GM12878 (cell line): Measurements from ENCODE around the gene TCEAL1. TPM values are rescaled to one million over a fixed set of nuclear protein-coding genes. Genes with fewer than 3 reads are reported as not detected.
"Not testable (repeated sequence)": the region's sequence is repeated elsewhere in the genome, so short reads cannot be mapped to it uniquely, and the experiment has no call there.

Experiments
- ATAC-seq: fragments of 200-7000 bp; cut with Tn5 transposase; 3 replicates; pipeline ENCODE4 v1.9.1; 2020; ENCODE audit warnings: mild to moderate bottlenecking, moderate library complexity
- BruUV-seq: library from RNA; stranded (reverse); fragments of 400-500 nt; replicated peaks from 2 replicates; lab custom pipeline; 2021; lab: Mats Ljungman, UMichigan
- CTCF ChIA-PET: fragments of 300-600 bp; sonication (Branson Sonifier 250); formaldehyde crosslinking; extraction: SDS; loops from one replicate; lab custom pipeline; 2021; ENCODE audit warnings: inconsistent platforms; lab: Yijun Ruan, JAX
- POLR2A ChIA-PET: fragments of 350-600 bp; formaldehyde crosslinking; extraction: SDS; loops from one replicate; lab custom pipeline; 2021; ENCODE audit warnings: inconsistent platforms; lab: Charles Lee
- RAD21 ChIA-PET: fragments of 300-600 bp; sonication (Branson Sonifier 250); formaldehyde crosslinking; loops from one replicate; lab custom pipeline; 2023; ENCODE audit warnings: antibody characterized with exemption; ENCODE audit not compliant: unreplicated experiment; lab: Charles Lee
- SMC1A ChIA-PET: fragments of 300-600 bp; sonication (Branson Sonifier 250); formaldehyde crosslinking; loops from one replicate; lab custom pipeline; 2023; ENCODE audit not compliant: unreplicated experiment, uncharacterized antibody; lab: Charles Lee
- DNase-seq: peaks from one replicate; pipeline ENCODE4 v3.0.0-alpha.2; 2011; ENCODE audit warnings: low read depth, low spot score
- FAIRE-seq: peaks from 3 replicates; lab custom pipeline; 2011; peaks lifted over from hg19 to GRCh38; lab: Jason Lieb, UNC
- H2AFZ ChIP-seq: 2 replicates; pipeline ENCODE4 v1.6.0; 2011; ENCODE audit warnings: low read depth, low read length, control low read depth; ENCODE audit not compliant: control insufficient read depth
- H3K27ac ChIP-seq: 2 replicates; pipeline ENCODE4 v1.5.1; 2011; ENCODE audit warnings: control low read depth; ENCODE audit not compliant: control insufficient read depth, insufficient read depth
- H3K27me3 ChIP-seq, 2 experiments: replicated peaks in 1 of 2; 2 replicates each; pipeline versions ENCODE4 v1.6.0 to v1.6.1; 2011; ENCODE audit warnings: low read length in 1 of 2; ENCODE audit not compliant: control insufficient read depth in 2 of 2, insufficient read depth in 2 of 2
- H3K36me3 ChIP-seq, 2 experiments: 2 replicates each; pipeline ENCODE4 v1.5.1; 2011; ENCODE audit warnings: low read length in 1 of 2; ENCODE audit not compliant: control insufficient read depth in 2 of 2, insufficient read depth in 2 of 2
- H3K4me1 ChIP-seq: 2 replicates; pipeline ENCODE4 v1.6.1; 2011; ENCODE audit warnings: mild to moderate bottlenecking, low read length, moderate library complexity, mixed read lengths; ENCODE audit not compliant: control insufficient read depth, insufficient read depth
- H3K4me2 ChIP-seq: 2 replicates; pipeline ENCODE4 v1.6.0; 2011; ENCODE audit warnings: control low read depth; ENCODE audit not compliant: control insufficient read depth, insufficient read depth
- H3K4me3 ChIP-seq: fragments of 200-600 bp; sonication (generic); 2 replicates; pipeline ENCODE4 v1.5.1; 2016
- H3K79me2 ChIP-seq: 2 replicates; pipeline ENCODE4 v1.6.0; 2011; ENCODE audit warnings: low read length; ENCODE audit not compliant: control insufficient read depth, insufficient read depth
- H3K9ac ChIP-seq: 2 replicates; pipeline ENCODE4 v1.8.0; 2011; ENCODE audit warnings: low read length, control low read depth, mixed read lengths; ENCODE audit not compliant: control insufficient read depth, insufficient read depth
- H3K9me3 ChIP-seq: replicated peaks from 3 replicates; pipeline ENCODE4 v1.5.1; 2011; ENCODE audit warnings: mild to moderate bottlenecking, low read length; ENCODE audit not compliant: control insufficient read depth, insufficient read depth
- H4K20me1 ChIP-seq: 2 replicates; pipeline ENCODE4 v1.6.0; 2011; ENCODE audit not compliant: control insufficient read depth, insufficient read depth
- BHLHE40 ChIP-seq, 2 experiments: fragments of 450-650 bp in 1 of 2; IDR thresholded peaks; 2 replicates each; pipeline ENCODE4 v1.6.1; 2011 to 2017; ENCODE audit warnings: low read depth in 2 of 2, borderline replicate concordance in 1 of 2, improper control_type of control experiment in 1 of 2, low read length in 1 of 2, mild to moderate bottlenecking in 1 of 2
- BRCA1 ChIP-seq: IDR thresholded peaks from 2 replicates; pipeline ENCODE4 v1.6.1; 2011; ENCODE audit warnings: low read depth, low read length, improper control_type of control experiment
- E4F1 ChIP-seq: fragments of 450-650 bp; IDR thresholded peaks from 2 replicates; pipeline ENCODE4 v1.6.1; 2018; ENCODE audit warnings: borderline replicate concordance, mild to moderate bottlenecking; ENCODE audit not compliant: partially characterized antibody
- HDAC2 ChIP-seq: fragments of 200-600 bp; sonication (generic); IDR thresholded peaks from 2 replicates; pipeline ENCODE4 v1.6.1; 2017
- IKZF2 ChIP-seq, 2 experiments: fragments of 450-650 bp; IDR thresholded peaks; 2 replicates each; pipeline ENCODE4 v1.6.1; 2017; ENCODE audit warnings: mild to moderate bottlenecking in 2 of 2, moderate library complexity in 2 of 2
- LARP7 ChIP-seq: fragments of 450-650 bp; IDR thresholded peaks from 2 replicates; pipeline ENCODE4 v1.6.1; 2017; ENCODE audit warnings: mild to moderate bottlenecking
- MAX ChIP-seq: IDR thresholded peaks from 2 replicates; pipeline ENCODE4 v1.6.1; 2012; ENCODE audit warnings: low read depth, low read length, improper control_type of control experiment
- NR2C2 ChIP-seq: IDR thresholded peaks from 2 replicates; pipeline ENCODE4 v1.6.1; 2011; ENCODE audit warnings: borderline replicate concordance, low read depth; ENCODE audit not compliant: control insufficient read depth, insufficient read length
- PAX5 ChIP-seq: IDR thresholded peaks from 2 replicates; pipeline ENCODE4 v1.6.1; 2011; ENCODE audit warnings: low read depth, low read length, borderline replicate concordance
- PML ChIP-seq: IDR thresholded peaks from 2 replicates; pipeline ENCODE4 v1.6.1; 2012; ENCODE audit warnings: low read length, inconsistent platforms
- SREBF2 ChIP-seq: IDR thresholded peaks from 2 replicates; pipeline ENCODE4 v1.6.1; 2012; ENCODE audit warnings: mild to moderate bottlenecking, low read length
- STAT3 ChIP-seq: IDR thresholded peaks from 2 replicates; pipeline ENCODE4 v1.6.1; 2011; ENCODE audit warnings: low read depth, low read length, improper control_type of control experiment
- WGBS: methylation state at CpG from one replicate; pipeline ENCODE4 v1.1.6; 2016; ENCODE audit warnings: low lambda C conversion rate; ENCODE audit not compliant: insufficient replicate concordance, insufficient coverage; ENCODE audit errors: missing lambda C conversion rate; 5-methylcytosine and 5-hydroxymethylcytosine counted together
- in situ Hi-C: fragments of 300-500 bp; cut with MboI; formaldehyde crosslinking; loops from 9 replicates; pipeline ENCODE4 v1.14.3; 2018; ENCODE audit warnings: mixed read lengths
- intact Hi-C: fragments of 100-400 bp; cut with micrococcal nuclease; formaldehyde crosslinking; loops from one replicate; pipeline ENCODE4 v1.14.2; 2022; ENCODE audit not compliant: unreplicated experiment
- polyA plus RNA-seq, 11 experiments: library from polyadenylated mRNA; depleted of rRNA in 4 of 11; unstranded in 6 of 11; stranded (reverse) in 5 of 11; fragments of >200 nt; fragmentation: Nextera tagmentation in 4 of 11; fragmentation: Illumina TruSeq in 1 of 11; extraction: Ambion mirVana in 4 of 11; extraction: Trizol in 1 of 11; gene quantifications; 1 replicate in 1 of 11; 2 replicates in 10 of 11; pipeline versions ENCODE4 v1.2.1 to v1.2.3, GENCODE V29; 2011 to 2016; ENCODE audit warnings: inconsistent platforms in 2 of 11, missing spikeins in 2 of 11, low read depth in 1 of 11
- total RNA-seq, 4 experiments: library from RNA; depleted of rRNA in 3 of 4; stranded (reverse); fragments of >200 nt in 3 of 4; fragmentation: Illumina TruSeq in 1 of 4; extraction: Trizol in 1 of 4; gene quantifications; 2 replicates each; pipeline versions ENCODE4 v1.2.1 to v1.2.3, GENCODE V29; 2013 to 2021

Gene TCEAL1
- total and polyA plus RNA-seq, 10 of the 15 experiments (the other 5 are each of a cell fraction or from before 2014, with no cell fraction given), result 10.1 to 24.3 (median 17.8) TPM

DNA sequence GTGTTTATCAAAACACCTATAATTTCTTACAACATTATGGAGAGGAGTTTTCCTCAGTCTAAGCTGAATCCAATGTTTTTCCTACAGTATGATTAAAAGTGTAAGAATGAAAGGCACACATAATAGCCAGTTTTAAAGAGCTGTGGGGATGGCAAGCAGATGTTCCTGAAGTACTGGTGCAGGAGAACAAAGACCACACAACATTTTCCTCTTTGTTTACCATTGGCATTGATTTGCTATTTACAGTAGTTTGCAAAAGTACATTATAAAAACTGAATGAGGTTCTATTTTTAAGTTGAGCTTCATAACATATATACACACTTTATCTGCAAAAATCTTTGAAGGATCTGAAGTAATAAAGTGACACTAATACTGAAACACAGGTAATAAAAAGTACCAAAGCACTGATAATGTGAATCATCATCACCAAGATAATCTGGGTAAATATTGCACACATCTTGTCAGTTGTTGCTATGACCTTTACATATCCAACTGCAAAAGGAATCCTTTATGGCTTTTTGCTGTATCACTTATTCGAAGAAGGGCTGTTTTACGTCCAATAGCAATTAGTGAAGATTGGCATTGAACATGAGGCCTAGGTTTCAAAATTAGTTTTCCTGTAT lies 22.5 kb downstream of the TCEAL1 start:
- no peak for ATAC-seq
- in situ Hi-C loops (no loop called here), intact Hi-C loops (no loop called here)
- no peak for DNase-seq
- H2AFZ ChIP-seq, result no peak overlapping the region
- no peak overlapping the region for H3K9ac ChIP-seq
- SMC1A ChIA-PET, result no interaction called here
- H3K9me3 ChIP-seq, result no peaks in the 10 kb centered on the region
- H3K4me1 ChIP-seq, result no peaks in the 10 kb centered on the region
- H3K27ac ChIP-seq, result no peak overlapping the region
- RAD21 ChIA-PET, result no interaction called here
- 65% methylated on average over 2 of the region's 2 CpGs for WGBS
- no TSS peak for BruUV-seq
- H3K79me2 ChIP-seq, result no peaks in the 10 kb centered on the region
- H3K27me3 ChIP-seq, result no peaks in the 10 kb centered on the region; a peak in 1 of 4 replicates
- no peaks in the 10 kb centered on the region for H3K36me3 ChIP-seq
- CTCF ChIA-PET, result interaction anchor here (0.6 kb wide), 1 partner anchor 59 kb away, joined by 5 read pairs; the partner anchor contains the start of gene TMEM31
- TF ChIP-seq BRCA1, result no peak
- TF ChIP-seq NR2C2, result no peak
- no peak for TF ChIP-seq LARP7
- no peak for TF ChIP-seq PAX5
- TF ChIP-seq MAX, result no peak
- TF ChIP-seq HDAC2, result no peak
- no peak for TF ChIP-seq PML
- no peak for TF ChIP-seq SREBF2
- no peak for TF ChIP-seq IKZF2 (IDR thresholded peaks at IDR 0.05)
- no peak for TF ChIP-seq BHLHE40 (IDR thresholded peaks at IDR 0.05; ENCODE audit: borderline replicate concordance in 1 of 2, low read depth in 2 of 2, low read length in 1 of 2)
- no peak for TF ChIP-seq STAT3
- no peak for TF ChIP-seq E4F1
- no peaks in the 10 kb centered on the region for H4K20me1 ChIP-seq
- no peak overlapping the region for H3K4me3 ChIP-seq
- POLR2A ChIA-PET, result interaction anchor here (0.5 kb wide), 1 partner anchor 20 kb away, joined by 3 read pairs; no protein-coding TSS in a partner anchor
- H3K4me2 ChIP-seq, result no peak overlapping the region
- FAIRE-seq, result no peak

DNA sequence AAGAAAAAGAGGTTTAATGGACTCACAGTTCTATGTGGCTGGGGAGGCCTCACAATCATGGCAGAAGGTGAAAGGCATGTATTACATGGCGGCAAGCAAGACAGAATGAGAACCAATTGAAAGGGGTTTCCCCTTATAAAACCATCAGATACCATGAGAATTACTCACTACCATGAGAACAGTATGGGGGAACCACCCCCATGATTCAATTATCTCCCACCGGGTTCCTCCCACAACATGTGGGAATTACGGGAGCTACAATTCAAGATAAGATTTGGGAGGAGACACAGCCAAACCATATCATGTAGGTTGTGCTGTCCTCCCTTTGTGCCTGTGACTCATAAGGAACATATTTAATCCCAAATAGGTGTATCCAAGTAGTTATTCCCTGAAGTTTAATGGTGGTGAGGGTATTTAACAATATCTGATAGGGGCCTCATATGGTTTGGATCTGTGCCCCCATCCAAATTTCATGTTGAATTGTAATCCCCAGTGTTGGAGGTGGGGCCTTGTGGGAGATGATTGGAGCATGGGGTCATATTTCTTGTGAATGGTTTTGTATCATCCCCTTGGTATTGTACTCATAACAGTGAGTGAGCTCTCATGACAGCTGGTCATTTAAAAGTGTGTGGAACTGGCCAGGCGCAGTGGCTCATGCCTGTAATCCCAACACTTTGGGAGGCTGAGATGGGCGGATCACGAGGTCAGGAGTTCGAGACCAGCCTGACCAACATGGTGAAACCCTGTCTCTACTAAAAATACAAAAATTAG lies 26.6 kb downstream of the TCEAL1 start:
- H3K9me3 ChIP-seq, H3K4me3 ChIP-seq, H2AFZ ChIP-seq, H3K36me3 ChIP-seq, POLR2A ChIA-PET, FAIRE-seq, intact Hi-C loops, H3K4me2 ChIP-seq, H3K9ac ChIP-seq, RAD21 ChIA-PET, H3K4me1 ChIP-seq, ATAC-seq, H3K27ac ChIP-seq, SMC1A ChIA-PET, CTCF ChIA-PET, DNase-seq, H3K79me2 ChIP-seq, H4K20me1 ChIP-seq, H3K27me3 ChIP-seq, in situ Hi-C loops, BruUV-seq: not testable (repeated sequence)
- 70% methylated on average over 7 of the region's 7 CpGs for WGBS
